HCT116 (cell line): ENCODE measurements around the gene MUS81.

ENCODE experiments used
- CBX3 ChIP-seq: IDR thresholded peaks from 2 replicates; pipeline ENCODE4 v1.6.1; 2012; ENCODE audit warnings: low read depth
- CTCF ChIP-seq, 3 experiments: fragments of 200-600 bp in 1 of 3; sonication (generic) in 1 of 3; IDR thresholded peaks in 2 of 3; conservative IDR thresholded peaks in 1 of 3; 2 replicates each; pipeline ENCODE4 v1.5.1; 2012 to 2017; ENCODE audit warnings: low read depth in 2 of 3, low read length in 2 of 3, antibody characterized with exemption in 1 of 3, borderline replicate concordance in 1 of 3, control low read depth in 1 of 3, mild to moderate bottlenecking in 1 of 3, mixed read lengths in 1 of 3, mixed run types in 1 of 3, moderate library complexity in 1 of 3; ENCODE audit not compliant: insufficient read depth in 1 of 3
- EZH2 ChIP-seq: fragments of 200-600 bp; sonication (generic); IDR thresholded peaks from 2 replicates; pipeline ENCODE4 v1.6.1; 2017; ENCODE audit warnings: antibody characterized with exemption, mixed run types
- FOSL1 ChIP-seq: IDR thresholded peaks from 2 replicates; pipeline ENCODE4 v1.6.1; 2012; ENCODE audit warnings: low read depth
- JUND ChIP-seq: IDR thresholded peaks from 2 replicates; pipeline ENCODE4 v1.6.1; 2012
- MAX ChIP-seq: IDR thresholded peaks from 2 replicates; pipeline ENCODE4 v1.6.1; 2012

DNA sequence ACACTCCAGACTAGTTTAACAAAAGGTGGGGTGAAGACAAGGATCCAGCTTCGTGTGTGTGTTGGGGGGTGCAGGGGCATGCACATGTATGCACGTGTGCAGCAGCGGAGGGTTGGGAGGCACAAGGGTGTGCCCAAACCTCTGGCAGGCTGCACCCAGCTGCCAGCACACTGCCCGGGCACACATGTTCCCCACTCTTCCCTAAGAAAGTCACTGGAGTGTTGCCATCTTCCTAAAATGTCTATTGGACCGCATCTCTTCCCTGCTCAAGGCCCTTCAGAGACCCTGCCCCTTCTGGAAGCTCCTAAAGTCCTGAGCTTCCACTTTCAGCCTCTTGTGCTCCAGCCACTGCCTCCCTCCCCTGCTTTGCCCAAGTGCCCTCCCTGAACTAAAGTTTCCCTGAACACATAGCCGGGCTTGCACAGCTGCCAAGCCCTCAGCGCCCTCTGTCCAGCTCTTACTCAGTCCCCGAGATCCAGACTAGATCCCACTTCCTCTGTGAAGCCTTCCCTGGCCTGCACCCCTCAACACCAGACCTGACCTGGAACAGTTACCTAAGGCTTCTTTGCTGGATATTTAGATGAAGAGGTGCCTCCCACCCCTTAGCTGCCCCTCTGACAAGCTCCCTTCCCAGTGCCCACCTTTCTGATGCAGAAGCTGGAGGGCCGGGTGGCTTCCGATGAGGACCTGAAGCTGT, 8.3 kb upstream of the MUS81 start:
- TF ChIP-seq EZH2 (no peak), CTCF (IDR thresholded peaks at IDR 0.05 in 2 of 3, conservative IDR thresholded peaks at IDR 0.05 in 1 of 3; ENCODE audit: borderline replicate concordance in 1 of 3, insufficient read depth in 1 of 3, low read depth in 2 of 3, low read length in 2 of 3) (no peak), MAX (no peak), FOSL1 (no peak), CBX3 (no peak), JUND (no peak)
